Gastrocnemius medialis (tissue), 4 donors: ENCODE data around the gene ETF1. TPM values are rescaled to one million over a fixed set of nuclear protein-coding genes. Genes with fewer than 3 reads are reported as not detected.
A peak's percentile ranks its signal among the peaks of the same experiment; 100 is the strongest.

Experiments used
- ATAC-seq, 2 donors: fragments of 150-250 bp; one replicate each; pipeline ENCODE4 v1.9.1; 2016
- DNase-seq, 2 donors: peaks; one replicate each; pipeline ENCODE4 v3.0.0-alpha.2; 2019
- H3K27ac ChIP-seq, 4 donors: fragments of 200-600 bp; sonication (generic); 1 replicate in 1 of 4; 2 replicates in 3 of 4; pipeline ENCODE4 v1.5.1; 2016 to 2018; ENCODE audit warnings: mild to moderate bottlenecking in 2 of 4, moderate library complexity in 1 of 4
- H3K27me3 ChIP-seq, 3 donors: fragments of 200-600 bp; sonication (generic) in 2 of 3; 1 replicate in 1 of 3; 2 replicates in 2 of 3; pipeline versions ENCODE4 v1.5.1 to v1.6.0; 2016 to 2019; ENCODE audit warnings: mild to moderate bottlenecking in 1 of 3, moderate library complexity in 1 of 3
- H3K36me3 ChIP-seq, 2 donors: fragments of 200-600 bp; sonication (generic) in 1 of 2; one replicate each; pipeline ENCODE4 v1.5.1; 2017 to 2018
- H3K4me1 ChIP-seq, 2 donors: fragments of 200-600 bp; sonication (generic) in 1 of 2; one replicate each; pipeline ENCODE4 v1.5.1; 2016 to 2017; ENCODE audit warnings: mild to moderate bottlenecking in 2 of 2
- H3K4me3 ChIP-seq, 4 donors: fragments of 200-600 bp; sonication (generic) in 3 of 4; 1 replicate in 1 of 4; 2 replicates in 3 of 4; pipeline ENCODE4 v1.5.1; 2016 to 2019; ENCODE audit warnings: mild to moderate bottlenecking in 2 of 4
- H3K9me3 ChIP-seq, 3 donors: fragments of 200-600 bp; sonication (generic) in 2 of 3; 1 replicate in 1 of 3; 2 replicates in 2 of 3; pipeline ENCODE4 v1.5.1; 2016 to 2019
- POLR2A ChIP-seq, 2 donors: fragments of 450-650 bp; IDR thresholded peaks; one replicate each; pipeline ENCODE4 v1.6.1; 2017; ENCODE audit warnings: antibody characterized with exemption in 2 of 2, mild to moderate bottlenecking in 2 of 2, moderate library complexity in 2 of 2
- in situ Hi-C, 4 donors: fragments of 200-750 bp; cut with MboI; loops; one replicate each; pipeline versions ENCODE4 v1.15.0 to v1.8.0; 2017; ENCODE audit warnings: low sequenced_read_pairs in 4 of 4
- intact Hi-C: fragments of 100-400 bp; cut with DNase I; formaldehyde crosslinking; loops from one replicate; pipeline ENCODE4 v1.15.1; 2023; ENCODE audit warnings: low total_unique reads
- total RNA-seq, 4 donors: library from RNA; depleted of rRNA; stranded (reverse); fragments of >200 nt; gene quantifications; one replicate each; pipeline versions ENCODE4 v1.1.0 to v1.2.3, GENCODE V29; 2016
- TF ChIP-seq, protein P1 (sequence below), 5 experiments: fragments of 450-650 bp in 3 of 5; fragments of 200-600 bp in 2 of 5; sonication (generic) in 2 of 5; IDR thresholded peaks in 4 of 5; conservative IDR thresholded peaks in 1 of 5; 1 replicate in 4 of 5; 2 replicates in 1 of 5; pipeline ENCODE4 v1.5.1; 2016 to 2019; ENCODE audit warnings: antibody characterized with exemption in 5 of 5, mild to moderate bottlenecking in 3 of 5, moderate library complexity in 3 of 5

The ETF1 gene
- total RNA-seq, 4 donors from 2014 or later: 99.9 to 139 (median 117) TPM

DNA sequence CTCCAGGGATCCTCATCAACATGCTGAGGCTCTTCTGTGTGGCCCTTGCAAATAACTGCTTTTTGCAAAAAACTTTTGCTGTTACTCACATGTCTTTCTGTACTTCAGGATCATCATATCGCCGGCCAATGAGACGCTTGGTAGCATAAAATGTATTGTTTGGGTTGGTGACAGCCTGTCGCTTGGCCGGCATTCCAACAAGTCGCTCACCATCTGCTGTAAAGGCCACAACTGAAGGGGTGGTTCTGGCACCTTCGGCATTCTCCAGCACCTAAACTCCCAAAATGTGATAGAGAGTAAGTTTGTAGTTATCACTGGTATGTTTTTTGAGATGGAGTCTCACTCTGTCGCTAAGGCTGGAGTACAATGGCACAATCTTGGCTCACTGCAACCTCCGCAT, 27.8 kb upstream of the ETF1 start:
- intact Hi-C loops (no loop called here), in situ Hi-C loops (loop anchor here in 1 of 4 donors (10.0 kb wide), 1 partner anchor 694 kb away; no protein-coding TSS in a partner anchor)
- Histone ChIP-seq H3K27me3 (no peaks in the 10 kb centered on the region), H3K4me1 (peaks cover 12 to 31% of the 10 kb centered on the region in 2 donors), H3K36me3 (peaks cover 11 to 79% of the 10 kb centered on the region in 2 donors), H3K9me3 (no peaks in the 10 kb centered on the region), H3K4me3 (no peak overlapping the region), H3K27ac (peak overlapping the region in 2 of 4 donors; percentile 97 to 98)
- no peak for ATAC-seq
- no peak for TF ChIP-seq POLR2A (IDR thresholded peaks at IDR 0.05)
- TF ChIP-seq, protein P1, sequence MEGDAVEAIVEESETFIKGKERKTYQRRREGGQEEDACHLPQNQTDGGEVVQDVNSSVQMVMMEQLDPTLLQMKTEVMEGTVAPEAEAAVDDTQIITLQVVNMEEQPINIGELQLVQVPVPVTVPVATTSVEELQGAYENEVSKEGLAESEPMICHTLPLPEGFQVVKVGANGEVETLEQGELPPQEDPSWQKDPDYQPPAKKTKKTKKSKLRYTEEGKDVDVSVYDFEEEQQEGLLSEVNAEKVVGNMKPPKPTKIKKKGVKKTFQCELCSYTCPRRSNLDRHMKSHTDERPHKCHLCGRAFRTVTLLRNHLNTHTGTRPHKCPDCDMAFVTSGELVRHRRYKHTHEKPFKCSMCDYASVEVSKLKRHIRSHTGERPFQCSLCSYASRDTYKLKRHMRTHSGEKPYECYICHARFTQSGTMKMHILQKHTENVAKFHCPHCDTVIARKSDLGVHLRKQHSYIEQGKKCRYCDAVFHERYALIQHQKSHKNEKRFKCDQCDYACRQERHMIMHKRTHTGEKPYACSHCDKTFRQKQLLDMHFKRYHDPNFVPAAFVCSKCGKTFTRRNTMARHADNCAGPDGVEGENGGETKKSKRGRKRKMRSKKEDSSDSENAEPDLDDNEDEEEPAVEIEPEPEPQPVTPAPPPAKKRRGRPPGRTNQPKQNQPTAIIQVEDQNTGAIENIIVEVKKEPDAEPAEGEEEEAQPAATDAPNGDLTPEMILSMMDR (IDR thresholded peaks at IDR 0.05 in 4 of 5, conservative IDR thresholded peaks at IDR 0.05 in 1 of 5): no peak
- no peak for DNase-seq

DNA sequence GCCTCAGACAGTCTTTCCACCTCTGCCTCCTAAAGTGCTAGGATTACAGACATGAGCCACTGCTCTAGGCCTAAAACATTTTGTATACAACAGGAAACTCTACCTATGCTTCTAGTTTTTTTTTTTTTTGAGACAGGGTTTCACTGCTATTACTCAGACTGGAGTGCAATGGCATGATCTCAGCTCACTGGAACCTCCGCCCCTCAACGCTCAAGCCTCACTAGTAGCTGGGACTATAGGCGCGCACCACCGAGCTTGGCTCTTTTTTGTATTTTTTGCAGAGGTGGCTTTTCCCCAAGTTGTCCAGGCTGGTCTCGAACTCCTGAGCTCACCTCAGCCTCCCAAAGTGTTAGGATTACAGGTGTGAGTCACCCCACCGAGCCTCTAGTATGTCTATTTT, 26.7 kb upstream of the ETF1 start:
- DNase-seq: no peak
- Histone ChIP-seq H3K4me1 (peaks cover 12 to 29% of the 10 kb centered on the region in 2 donors), H3K27me3 (no peaks in the 10 kb centered on the region), H3K36me3 (peaks cover 11 to 90% of the 10 kb centered on the region in 2 donors), H3K4me3 (no peak overlapping the region), H3K9me3 (no peaks in the 10 kb centered on the region), H3K27ac (peak overlapping the region in 2 of 4 donors; percentile 21 to 41)
- in situ Hi-C loops (loop anchor here in 1 of 4 donors (10.0 kb wide), 1 partner anchor 695 kb away; no protein-coding TSS in a partner anchor), intact Hi-C loops (no loop called here)
- TF ChIP-seq, protein P1 (IDR thresholded peaks at IDR 0.05 in 4 of 5, conservative IDR thresholded peaks at IDR 0.05 in 1 of 5): no peak
- TF ChIP-seq POLR2A (IDR thresholded peaks at IDR 0.05): no peak
- ATAC-seq: no peak

DNA sequence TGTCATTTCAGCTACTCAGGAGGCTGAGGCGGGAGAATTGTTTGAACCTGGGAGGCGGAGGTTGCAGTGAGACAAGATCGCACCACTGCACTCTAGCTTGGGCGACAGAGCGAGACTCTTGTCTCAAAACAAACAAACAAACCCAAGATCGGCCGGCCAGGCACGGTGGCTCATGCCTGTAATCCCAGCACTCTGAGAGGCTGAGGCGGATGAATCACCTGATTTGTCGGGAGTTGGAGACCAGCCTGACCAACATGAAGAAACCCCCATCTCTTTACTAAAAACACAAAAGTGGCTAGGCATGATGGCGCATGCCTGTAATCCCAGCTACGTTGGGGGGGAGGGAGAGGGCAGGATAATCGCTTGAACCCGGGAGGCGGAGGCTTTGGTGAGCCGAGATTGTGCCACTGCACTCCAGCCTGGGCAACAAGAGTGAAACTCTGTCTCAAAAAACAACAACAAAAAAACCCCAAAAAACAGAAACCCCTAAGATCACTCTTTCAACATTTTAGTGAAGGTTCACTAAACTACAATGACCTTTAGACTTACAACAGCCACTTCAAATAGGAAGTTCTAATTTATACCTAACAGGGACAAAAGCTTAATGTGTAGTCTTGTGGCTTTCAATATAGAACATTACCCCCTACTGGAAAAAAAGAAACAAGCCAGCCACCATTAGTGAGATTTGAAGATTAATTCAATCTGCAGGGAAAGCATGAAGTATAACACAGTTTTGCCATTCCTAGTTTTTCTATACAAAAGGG, 25.2 kb upstream of the ETF1 start:
- no peaks in the 10 kb centered on the region for H3K9me3 ChIP-seq
- ATAC-seq (no peak), DNase-seq (no peak)
- in situ Hi-C loops (no loop called here), intact Hi-C loops (no loop called here)
- peak overlapping the region in 1 of 4 donors; percentile 12 for H3K27ac ChIP-seq
- H3K36me3 ChIP-seq: peaks cover 11 to 100% of the 10 kb centered on the region in 2 donors
- H3K4me1 ChIP-seq: peaks cover 0 to 18% of the 10 kb centered on the region in 2 donors
- TF ChIP-seq, protein P1 (IDR thresholded peaks at IDR 0.05 in 4 of 5, conservative IDR thresholded peaks at IDR 0.05 in 1 of 5): no peak
- TF ChIP-seq POLR2A (IDR thresholded peaks at IDR 0.05): no peak
- H3K27me3 ChIP-seq: no peaks in the 10 kb centered on the region
- no peak overlapping the region for H3K4me3 ChIP-seq

DNA sequence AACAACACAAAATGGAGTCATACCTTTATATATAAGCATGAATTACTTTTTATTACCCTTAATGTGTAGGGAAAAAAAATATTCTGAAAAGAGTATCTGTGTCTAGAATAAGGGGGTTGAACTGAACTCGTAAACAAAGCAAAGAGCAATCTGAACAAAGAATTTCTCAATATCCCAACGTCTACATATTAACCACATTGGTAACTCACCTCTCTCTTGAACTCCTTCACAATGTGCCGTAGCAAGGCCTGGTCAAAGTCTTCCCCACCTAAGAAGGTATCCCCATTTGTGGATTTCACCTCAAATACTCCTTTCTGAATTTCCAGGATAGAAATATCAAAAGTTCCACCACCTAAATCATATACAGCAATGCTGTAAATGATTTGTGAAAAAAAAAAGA, 23.8 kb upstream of the ETF1 start:
- intact Hi-C loops (no loop called here), in situ Hi-C loops (no loop called here)
- Histone ChIP-seq H3K4me3 (no peak overlapping the region), H3K27ac (no peak overlapping the region), H3K9me3 (no peaks in the 10 kb centered on the region), H3K36me3 (peaks cover 11 to 93% of the 10 kb centered on the region in 2 donors), H3K4me1 (peaks cover 0 to 15% of the 10 kb centered on the region in 2 donors), H3K27me3 (no peaks in the 10 kb centered on the region)
- DNase-seq: no peak
- no peak for ATAC-seq
- TF ChIP-seq, protein P1 (IDR thresholded peaks at IDR 0.05 in 4 of 5, conservative IDR thresholded peaks at IDR 0.05 in 1 of 5): no peak
- no peak for TF ChIP-seq POLR2A (IDR thresholded peaks at IDR 0.05)
